NCI-H1048 (cell line): ENCODE results near the gene EPB41L2.
"Not testable (repeated sequence)": the region's sequence is repeated elsewhere in the genome, so short reads cannot be mapped to it uniquely, and the experiment has no call there.

Source experiments
- DNase-seq: peaks from one replicate; lab custom pipeline; 2025; lab: John Stamatoyannopoulos, UW

Gene EPB41L2

DNA sequence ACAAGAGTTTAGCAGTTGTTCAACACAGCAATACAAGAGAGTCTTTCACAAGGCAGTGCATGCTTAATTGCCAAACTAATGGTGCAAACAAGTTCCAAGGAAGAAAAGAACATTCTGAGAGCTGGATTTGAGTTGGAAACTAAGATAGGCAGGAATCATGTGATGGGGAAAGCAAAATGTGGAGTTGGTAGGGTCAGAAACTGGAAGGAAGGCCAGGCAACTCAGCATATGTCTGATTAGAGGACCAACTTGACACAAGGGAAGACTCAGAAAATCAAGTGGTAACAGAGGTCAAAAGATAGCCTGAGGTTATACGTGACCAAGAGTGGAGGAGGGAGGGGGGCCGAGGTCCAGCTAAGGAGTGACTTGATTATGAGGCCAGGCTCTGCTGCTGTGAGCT lies 118.6 kb downstream of the EPB41L2 start:
- DNase-seq, result no peak

DNA sequence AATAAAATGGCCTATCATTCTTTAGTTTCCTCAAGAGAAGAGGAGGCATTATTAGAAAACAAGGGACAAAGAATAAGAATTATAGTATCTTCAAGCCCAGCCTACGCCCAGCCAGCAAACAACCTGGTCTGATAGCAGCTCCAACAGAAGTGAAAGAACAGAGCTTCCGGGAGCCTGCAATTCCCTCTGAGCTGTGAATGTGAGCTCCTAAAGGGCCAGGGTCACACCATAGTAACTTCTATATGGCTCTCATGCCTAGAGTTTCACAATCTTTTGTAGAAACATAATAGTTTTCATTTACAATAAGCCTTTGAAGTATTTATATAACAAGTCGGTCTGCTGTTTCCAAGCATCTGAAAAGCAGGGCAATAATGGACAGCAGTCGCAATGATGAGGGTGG lies 119.3 kb downstream of the EPB41L2 start:
- DNase-seq, result no peak

DNA sequence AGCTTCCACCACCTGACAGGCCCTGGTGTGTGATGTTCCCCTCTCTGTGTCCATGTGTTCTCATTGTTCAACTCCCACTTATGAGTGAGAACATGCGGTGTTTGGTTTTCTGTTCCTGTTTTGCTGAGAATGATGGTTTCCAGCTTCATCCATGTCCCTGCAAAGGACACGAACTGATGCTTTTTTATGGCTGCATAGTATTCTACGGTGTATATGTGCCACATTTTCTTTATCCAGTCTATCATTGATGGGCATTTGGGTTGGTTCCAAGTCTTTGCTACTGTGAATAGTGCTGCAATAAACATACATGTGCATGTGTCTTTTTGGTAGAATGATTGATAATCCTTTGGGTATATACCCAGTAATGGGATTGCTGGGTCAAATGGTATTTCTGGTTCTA lies 120.3 kb downstream of the EPB41L2 start:
- not testable (repeated sequence) for DNase-seq

DNA sequence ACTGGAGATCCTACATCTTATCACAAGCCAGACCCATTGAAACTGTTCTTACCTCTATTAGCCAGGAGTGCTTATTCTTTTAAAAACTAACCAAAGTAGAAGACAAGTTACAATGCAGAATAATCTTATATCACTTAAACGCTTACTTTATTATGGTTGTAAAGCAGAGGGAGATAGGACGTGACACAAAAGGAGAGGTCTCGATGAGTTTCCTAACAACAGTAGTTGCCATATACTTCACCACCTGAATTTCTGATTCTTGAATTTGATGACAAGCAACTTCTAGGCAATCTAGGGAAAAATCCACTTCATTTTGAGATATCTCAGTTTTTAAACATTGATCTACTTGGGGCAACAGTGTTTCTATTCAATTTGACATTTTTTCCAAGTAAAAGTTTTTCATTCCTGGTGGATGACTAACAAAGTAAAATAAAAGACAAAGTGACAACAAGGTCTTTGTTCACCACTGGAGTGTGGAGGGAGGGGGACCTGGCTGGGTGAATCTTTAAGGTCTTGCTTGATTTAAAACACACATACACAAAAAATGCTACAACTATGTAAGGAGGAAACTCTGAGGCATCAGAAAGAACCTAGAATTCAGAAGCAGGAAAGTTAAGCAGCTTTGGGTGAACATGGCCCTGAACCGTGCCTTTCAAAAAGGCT lies 125.0 kb downstream of the EPB41L2 start:
- no peak for DNase-seq

DNA sequence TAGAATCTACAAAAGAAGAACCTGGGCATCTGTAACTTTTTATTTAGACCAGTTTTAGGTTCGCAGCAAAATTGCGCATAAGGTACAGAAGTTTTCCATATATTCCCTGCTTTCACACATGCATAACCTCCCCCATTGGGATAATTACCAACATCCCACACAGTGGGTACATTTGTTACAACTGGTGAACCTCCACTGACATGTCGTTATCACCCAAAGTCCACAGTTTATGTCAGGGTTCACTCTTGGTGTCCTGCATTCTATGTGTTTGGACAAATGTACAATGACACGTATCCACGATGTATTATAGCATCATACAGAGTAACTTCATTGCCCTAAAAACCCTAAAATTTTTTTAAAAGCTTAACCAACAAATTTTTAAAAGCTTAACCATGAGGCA lies 126.1 kb downstream of the EPB41L2 start:
- no peak for DNase-seq

DNA sequence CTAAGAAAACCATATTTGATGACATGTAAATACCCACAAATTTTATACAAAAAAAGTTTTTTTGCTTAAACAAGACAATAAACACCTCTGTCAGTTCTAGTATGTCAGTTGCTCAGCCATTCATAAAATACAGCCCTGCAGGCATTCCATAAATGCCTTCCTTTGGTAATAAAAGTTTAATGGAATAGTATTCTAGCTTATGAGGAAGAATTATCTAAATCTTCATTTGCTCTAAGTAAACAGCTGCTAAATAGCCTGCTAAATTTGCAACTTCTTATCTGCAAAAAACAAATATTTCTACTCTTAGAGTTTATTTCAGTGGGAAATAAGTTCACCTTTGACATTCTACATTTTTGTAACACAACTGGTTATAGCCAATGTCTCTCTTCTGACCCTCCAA lies 127.1 kb downstream of the EPB41L2 start:
- DNase-seq, result peak; percentile 57

DNA sequence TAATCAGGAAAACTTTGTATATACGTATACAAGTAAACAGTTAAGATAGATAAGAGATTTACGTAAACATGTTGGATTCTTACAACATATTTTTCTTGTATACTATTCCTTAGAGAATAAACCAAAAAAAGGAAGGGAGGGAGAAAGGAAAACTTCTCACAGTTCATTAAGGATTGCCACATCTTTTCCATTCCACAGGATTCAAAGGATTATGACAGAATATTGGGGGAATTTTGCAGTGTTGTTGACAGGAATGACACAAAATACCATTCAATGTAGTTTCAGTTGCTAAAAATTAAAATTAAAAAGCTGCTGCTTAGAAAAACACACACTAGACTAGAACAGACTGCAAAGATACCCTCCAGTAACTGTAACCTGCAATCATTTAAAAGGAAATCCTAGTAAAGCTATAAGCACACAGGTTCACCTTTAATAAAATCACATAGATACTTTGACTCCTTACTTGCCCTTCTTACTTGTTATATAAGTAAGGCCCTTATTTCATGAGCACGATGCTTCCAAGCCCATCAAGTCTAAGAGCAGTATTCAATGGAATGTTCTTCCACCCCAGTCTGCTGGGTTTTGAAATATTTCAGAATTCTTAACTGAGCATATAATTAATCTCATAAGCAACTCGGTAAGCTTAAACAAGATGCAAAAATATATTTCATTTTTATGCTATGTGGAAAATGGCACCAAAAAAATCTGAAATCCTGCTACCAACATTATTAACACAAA lies 128.0 kb downstream of the EPB41L2 start:
- DNase-seq, result no peak

DNA sequence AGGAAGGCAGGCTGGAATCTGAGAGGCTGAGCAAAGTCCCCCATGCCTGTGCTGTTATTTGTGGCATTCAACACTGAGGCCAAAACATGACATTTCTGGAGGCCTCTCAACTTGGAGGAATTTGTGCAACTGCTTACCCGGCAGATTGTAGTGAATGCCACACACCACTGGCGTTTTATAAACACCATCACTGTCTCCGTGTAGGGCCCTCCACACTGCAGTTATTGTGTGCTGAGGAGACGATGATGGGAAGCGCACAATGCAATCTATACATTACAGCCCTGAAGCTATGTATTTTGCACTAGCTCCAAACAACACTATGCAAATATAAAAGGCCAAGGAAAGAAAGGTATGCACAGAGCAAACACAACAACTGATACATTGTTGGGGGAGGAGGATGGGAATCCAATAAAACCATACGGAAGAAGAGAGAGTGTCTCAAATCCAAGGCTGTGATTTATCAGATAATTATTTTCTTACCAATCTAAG lies 129.3 kb downstream of the EPB41L2 start:
- peak; percentile 65 for DNase-seq

DNA sequence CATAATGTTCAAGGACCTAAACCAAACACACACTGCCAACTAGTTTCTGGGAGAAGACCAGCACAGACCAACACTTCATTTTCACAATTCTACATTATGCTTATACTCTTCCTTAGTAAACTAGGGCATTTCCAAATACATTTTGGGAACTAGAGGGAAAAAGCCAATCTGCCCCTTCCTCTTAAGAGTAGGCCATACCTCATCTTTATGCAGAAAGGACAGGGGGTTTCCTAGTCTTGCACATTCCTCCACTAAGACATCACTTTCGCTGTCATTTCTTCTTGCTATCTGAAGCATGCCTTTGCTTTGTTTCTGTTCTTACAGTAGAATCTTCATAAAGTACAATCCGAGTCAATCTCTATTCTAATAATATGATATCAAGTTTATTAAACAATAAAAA lies 130.1 kb downstream of the EPB41L2 start:
- DNase-seq, result no peak

DNA sequence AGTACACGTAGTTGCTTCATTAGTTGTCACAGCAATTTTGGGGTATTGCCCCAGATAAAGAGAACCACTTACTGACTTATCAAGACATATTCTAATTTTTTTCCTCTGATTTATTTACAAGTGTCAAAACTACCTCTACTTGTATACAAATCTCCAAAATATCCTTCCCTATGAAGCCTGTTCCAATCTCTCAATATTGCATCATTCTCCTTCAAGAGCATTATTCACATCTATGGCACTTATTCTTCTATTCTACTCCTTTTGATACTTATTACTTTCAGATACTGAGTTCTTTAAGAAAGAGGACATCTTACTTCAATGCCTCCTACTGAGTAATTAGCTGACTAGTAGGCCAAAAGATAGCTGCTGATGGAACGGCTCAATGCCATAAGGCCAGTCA lies 130.6 kb downstream of the EPB41L2 start:
- no peak for DNase-seq

DNA sequence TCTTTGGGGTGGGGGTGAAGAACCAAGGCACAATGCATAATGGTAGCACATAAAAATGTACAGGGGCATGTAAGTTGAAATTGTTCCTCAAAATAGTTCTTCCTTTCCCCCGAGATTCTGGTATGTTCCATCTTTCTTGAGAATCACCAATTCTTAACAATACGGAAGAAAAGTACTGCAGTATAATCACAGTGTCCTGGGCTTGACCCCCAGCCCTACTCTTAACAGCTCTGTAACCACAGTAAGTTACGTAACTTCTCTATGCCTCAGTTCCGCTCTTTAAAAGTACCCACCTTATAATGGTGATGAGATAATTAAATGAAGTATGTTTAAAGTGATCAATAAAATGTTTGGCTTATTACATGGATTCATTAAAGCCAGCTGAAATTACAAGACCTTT lies 131.4 kb downstream of the EPB41L2 start:
- no peak for DNase-seq

DNA sequence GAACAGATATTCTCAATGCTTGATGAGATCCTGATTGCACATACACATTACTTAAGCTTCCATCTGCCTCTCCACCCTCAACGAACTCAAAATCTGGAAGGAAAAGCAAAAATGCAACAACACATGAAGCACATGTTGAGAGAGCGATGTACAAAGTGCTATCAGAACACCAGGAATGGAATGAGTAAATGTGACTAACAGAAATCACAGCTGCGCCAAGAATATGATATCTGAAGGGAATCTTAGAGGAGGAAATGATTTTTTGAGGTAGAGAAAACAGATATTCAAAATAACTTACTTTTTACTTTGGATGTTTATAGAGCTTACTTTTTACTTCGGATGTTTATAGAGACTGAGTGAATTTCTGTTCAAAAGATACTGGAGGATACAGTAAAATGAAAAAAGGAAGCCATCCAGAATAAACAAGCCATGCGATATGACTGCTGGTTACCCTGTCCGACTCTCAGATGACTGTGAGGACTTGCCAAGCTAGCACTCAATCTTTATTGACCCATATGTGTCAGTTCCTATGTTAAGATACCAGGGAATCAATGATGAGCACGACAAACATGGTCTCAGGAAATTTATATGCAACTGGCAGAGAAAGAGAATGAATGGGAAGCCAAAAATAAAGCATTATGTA lies 133.9 kb downstream of the EPB41L2 start:
- no peak for DNase-seq

DNA sequence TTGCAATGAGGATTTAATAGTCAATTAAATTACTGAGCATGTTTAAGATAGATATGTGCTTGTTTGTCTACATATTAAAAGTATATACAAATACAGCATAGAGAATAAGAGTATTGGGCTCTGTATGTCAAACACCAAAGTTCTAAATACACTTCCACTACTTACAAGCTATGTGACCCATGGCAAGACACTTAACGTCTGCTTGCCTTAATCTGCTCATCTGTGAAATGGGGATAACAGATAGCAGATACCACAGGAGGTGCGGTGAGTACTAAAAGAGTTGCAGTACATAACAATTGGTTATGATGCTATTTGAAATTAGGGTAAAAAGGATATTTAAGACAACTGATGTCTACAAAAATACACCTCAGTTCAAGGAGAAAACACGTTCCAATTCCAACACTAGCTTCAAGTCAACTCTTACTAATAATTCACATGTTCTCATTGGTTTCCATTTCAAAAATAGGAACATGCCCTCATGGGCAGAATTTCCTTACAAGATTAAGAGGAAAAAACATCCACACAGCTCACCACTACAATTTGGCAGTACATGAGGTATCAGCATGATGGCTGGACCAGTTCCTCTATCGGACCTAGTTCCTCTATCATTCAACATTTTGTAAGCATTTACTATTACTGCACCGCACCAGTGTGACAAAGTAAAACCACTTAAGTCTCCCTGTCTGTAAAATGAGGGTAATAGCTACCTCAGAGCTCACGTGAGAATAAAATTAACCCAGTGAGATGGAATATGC lies 134.7 kb downstream of the EPB41L2 start:
- DNase-seq, result no peak

DNA sequence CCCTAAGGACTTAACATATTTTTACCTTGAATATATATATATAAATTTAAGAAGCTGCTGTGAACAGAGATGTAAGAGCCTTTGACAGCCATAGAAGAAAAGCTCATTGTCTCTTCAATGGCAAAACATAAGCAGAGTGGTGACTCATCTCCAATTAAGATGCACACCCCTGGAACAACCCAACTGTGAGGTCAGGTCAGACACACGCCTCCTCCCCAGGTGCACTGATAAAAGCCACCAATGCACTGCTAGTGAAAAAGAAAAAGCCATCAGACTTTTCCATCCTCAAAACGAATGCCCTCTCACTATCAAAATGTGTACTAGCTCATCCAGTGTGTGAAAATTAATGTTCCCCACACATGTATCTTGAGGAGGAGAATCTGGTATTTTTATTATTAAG lies 135.7 kb downstream of the EPB41L2 start:
- DNase-seq, result no peak

DNA sequence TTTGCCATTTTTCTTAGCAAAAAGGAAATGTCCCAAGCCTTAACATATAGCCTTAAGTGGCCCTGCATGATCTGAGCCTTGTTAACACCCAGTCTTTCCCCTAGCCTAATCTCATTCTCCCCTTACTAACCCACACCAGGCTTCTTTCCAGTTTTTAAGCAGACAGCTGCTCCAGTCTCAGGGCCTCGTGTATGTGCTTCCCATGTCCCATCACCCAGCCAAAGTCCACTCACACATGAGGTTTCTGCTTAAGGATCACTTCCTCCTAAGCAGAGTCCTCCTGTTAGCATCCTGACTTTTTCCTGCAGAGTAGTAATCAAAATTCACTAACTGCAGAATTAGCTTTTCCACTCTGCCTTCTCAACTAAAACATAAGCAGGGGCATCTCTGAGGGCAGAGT lies 139.7 kb downstream of the EPB41L2 start:
- DNase-seq, result no peak

DNA sequence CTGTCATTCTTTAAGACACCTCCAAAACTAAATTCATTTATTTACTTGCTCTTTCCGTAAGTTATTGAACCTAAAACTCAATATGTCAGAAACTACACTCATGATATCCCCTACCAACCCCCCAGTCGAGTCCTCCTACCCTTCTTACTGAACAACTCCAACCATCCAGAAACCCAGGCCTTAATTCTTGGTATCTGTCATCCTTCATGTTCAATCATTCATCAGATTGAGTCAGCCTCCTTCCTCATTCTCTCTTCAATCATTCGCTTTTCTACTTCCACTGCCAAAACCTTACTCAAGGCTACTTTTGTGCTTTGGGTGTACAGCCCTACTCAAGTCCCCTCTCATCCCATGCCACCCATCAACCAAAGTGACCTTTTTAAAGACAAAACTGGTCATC lies 140.1 kb downstream of the EPB41L2 start:
- DNase-seq, result no peak

DNA sequence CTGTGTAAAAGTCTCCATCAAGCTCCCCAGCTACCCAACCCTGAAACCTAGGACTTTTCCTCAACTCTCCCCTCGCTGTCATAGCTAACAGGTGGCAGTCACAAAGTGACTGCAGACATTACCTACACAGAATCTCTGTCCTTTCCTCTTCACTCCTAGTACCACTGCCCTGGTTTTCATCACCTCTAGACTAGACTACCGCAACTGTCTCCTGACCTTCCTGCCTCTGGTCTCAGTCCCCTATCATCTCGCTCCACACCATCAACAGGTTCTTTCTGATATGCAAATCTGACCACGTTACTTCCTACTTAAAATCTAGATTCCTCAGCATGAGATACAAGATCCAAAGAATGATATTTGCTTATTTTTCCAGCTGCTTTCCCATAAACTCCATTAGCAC lies 142.1 kb downstream of the EPB41L2 start:
- no peak for DNase-seq

DNA sequence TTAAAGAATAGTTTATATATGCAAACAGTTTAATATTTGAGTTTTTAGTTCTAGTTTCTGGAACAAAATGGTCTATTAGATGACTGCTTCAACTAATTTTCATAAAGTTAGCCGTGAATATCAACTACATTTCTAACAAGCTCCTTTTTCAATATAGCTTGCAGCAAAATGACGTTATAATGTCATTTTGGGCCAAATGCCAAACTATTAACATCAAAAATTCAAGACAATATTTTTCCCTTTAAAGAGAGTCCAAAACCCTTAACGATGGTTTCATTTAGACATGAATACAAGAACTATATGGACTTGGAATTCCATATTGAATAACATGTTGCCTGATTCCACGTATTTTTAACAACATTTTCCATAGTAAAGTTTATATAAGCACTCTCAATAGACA lies 144.9 kb downstream of the EPB41L2 start:
- DNase-seq, result no peak

DNA sequence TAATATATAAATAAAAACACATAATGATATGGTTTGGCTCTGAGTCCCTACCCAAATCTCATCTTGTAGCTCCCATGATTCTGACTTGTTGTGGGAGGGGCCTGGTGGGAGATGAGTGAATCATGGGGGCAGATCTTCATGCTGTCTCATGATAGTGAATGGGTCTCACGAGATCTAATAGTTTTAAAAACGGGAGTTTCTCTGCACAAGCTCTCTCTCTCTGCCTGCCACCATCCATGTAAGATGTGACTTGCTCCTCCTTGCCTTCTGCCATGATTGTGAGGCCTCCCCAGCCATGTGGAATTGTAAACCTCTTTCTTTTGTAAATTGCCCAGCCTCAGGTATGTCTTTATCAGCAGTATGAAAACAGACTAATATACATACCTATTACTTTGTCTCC lies 147.4 kb downstream of the EPB41L2 start:
- not testable (repeated sequence) for DNase-seq

DNA sequence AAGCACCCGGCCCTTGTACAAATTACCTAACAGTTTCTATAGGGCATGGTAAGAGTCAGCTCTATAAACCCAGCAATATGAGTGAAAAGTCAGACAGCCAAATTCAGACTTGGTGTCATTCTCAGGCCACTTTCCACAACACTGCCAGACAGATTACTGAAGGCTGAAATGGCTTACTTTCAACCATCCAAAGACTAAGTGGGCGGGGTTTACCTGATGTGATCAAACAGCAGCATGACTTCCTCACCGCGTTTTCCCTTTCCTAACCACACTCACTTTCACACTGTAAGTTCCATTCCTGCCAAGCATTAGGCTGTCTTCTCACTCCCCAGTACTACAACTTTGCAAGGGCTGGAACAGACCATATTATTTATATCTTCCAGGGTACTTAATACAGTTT lies 149.9 kb downstream of the EPB41L2 start:
- no peak for DNase-seq

DNA sequence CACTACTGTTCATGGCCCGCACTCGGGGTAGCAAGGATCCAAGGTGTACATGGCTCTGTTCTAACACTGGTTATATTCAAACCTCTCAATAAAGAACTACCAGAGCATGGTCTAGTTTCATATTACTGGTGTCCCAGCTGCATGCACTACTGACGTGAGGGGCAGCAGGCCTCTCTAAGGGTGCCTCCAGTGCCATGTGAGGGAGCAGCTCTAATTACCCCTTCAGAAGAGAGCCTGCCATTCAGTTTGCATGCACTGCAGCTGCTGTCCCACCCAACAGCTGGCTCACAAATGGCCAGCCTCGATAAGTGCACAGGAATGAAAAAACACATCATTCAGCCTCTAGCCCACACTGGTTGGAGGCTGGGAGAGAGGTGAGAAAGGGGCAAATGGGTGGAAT lies 150.6 kb downstream of the EPB41L2 start:
- no peak for DNase-seq

DNA sequence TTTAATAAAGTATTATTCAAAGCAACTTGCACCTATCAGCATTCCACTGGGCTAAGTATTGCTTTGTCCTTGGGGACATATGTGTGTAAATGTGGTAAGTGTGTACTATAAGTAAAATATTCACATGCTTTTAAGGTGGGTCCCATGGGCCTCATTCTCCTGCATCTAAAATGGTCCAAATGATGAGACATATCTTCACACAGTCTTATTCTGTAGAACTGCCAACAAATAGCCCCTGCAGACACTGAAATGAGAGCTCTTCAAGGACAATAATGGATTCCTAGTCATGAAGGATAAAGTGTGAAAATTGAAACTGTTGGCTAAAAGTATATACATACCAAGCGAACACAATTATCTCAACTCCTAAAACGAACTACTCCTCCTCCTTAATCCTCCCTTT lies 154.1 kb downstream of the EPB41L2 start:
- DNase-seq, result no peak

DNA sequence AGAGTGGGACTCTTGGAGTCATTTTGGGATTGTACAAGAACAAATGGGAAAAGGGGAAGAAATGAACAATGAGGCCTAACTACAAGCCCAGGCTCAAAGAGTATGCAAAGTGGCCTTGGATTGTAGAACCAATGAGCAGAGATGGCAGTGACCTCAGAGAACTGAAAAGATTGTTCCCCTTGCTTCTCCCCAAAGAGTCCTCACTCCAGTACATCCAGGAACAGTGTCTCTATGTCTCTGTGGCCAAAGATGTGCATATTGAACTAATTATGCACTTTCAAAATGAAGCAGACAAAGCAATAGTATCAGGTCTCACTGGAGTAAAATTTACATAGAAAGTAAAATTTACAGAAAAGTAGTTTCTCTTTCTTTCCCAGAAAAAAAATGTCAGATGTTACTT lies 154.9 kb downstream of the EPB41L2 start:
- DNase-seq, result no peak
